KMS-11 (cell line): Measurements from ENCODE around the gene NCK2.

Experiments
- H2AFZ ChIP-seq: fragments of 200-600 bp; sonication (generic); 2 replicates; pipeline ENCODE4 v1.6.1; 2016; ENCODE audit warnings: antibody characterized with exemption, mixed run types, low read depth
- H3K27ac ChIP-seq: fragments of 200-600 bp; sonication (generic); 2 replicates; pipeline ENCODE4 v1.6.1; 2016; ENCODE audit warnings: mild to moderate bottlenecking, mixed run types
- H3K27me3 ChIP-seq: fragments of 200-600 bp; sonication (generic); 2 replicates; pipeline ENCODE4 v1.6.1; 2017; ENCODE audit warnings: mild to moderate bottlenecking, low read depth, mixed run types, moderate library complexity; ENCODE audit not compliant: insufficient read depth
- H3K36me3 ChIP-seq: fragments of 200-600 bp; sonication (generic); 2 replicates; pipeline ENCODE4 v1.6.1; 2017; ENCODE audit warnings: mild to moderate bottlenecking, mixed run types; ENCODE audit not compliant: insufficient read depth
- H3K4me1 ChIP-seq: fragments of 200-600 bp; sonication (generic); 2 replicates; pipeline ENCODE4 v1.6.1; 2016; ENCODE audit warnings: mild to moderate bottlenecking, low read depth, mixed run types; ENCODE audit not compliant: poor library complexity, severe bottlenecking
- H3K4me2 ChIP-seq: fragments of 200-600 bp; sonication (generic); 2 replicates; pipeline ENCODE4 v1.7.0; 2016; ENCODE audit warnings: mild to moderate bottlenecking, mixed run types
- H3K4me3 ChIP-seq: fragments of 200-600 bp; sonication (generic); IDR thresholded peaks from 2 replicates; pipeline ENCODE4 v1.6.1; 2017; ENCODE audit warnings: low read depth, low read length, mixed read lengths; ENCODE audit not compliant: insufficient read depth
- H3K79me2 ChIP-seq: fragments of 200-600 bp; sonication (generic); 2 replicates; pipeline ENCODE4 v1.6.1; 2016; ENCODE audit warnings: low read depth, mixed run types; ENCODE audit not compliant: insufficient read depth
- H3K9ac ChIP-seq: fragments of 200-600 bp; sonication (generic); 2 replicates; pipeline ENCODE4 v1.6.1; 2016; ENCODE audit warnings: mild to moderate bottlenecking, mixed run types
- H4K20me1 ChIP-seq: fragments of 200-600 bp; sonication (generic); 2 replicates; pipeline ENCODE4 v1.6.1; 2016; ENCODE audit warnings: mild to moderate bottlenecking, mixed run types; ENCODE audit not compliant: insufficient read depth
- TF ChIP-seq, protein P1 (sequence below): fragments of 200-600 bp; sonication (generic); conservative IDR thresholded peaks from 2 replicates; pipeline ENCODE4 v1.6.1; 2017; ENCODE audit warnings: low read depth, mild to moderate bottlenecking, antibody characterized with exemption, low read length, moderate library complexity, mixed read lengths

The NCK2 gene

DNA sequence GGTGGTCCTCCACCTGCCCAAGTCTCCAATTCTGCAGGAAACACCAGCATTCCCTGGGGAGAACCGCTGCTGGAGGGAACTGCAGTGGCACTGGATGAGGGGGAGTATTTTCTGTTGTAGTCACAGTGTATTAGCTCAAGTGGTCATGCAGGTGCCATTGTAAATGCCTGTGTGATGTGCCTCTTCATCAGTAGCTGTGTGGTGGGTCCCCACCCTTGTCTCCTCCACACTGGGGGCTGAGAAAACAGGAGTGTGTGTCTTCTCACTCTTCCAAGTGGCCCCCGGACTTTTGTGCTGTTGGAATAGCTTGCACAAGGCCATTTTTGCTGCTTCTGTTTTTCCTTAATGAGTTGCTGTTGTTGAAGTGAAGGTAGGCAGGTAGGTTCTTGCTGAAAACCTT is 8.7 kb downstream of the NCK2 start:
- H3K4me2 ChIP-seq, result no peak overlapping the region
- no peak overlapping the region for H3K9ac ChIP-seq
- no peak overlapping the region for H2AFZ ChIP-seq
- H4K20me1 ChIP-seq, result no peaks in the 10 kb centered on the region
- peaks cover 77% of the 10 kb centered on the region for H3K79me2 ChIP-seq
- TF ChIP-seq, protein P1, sequence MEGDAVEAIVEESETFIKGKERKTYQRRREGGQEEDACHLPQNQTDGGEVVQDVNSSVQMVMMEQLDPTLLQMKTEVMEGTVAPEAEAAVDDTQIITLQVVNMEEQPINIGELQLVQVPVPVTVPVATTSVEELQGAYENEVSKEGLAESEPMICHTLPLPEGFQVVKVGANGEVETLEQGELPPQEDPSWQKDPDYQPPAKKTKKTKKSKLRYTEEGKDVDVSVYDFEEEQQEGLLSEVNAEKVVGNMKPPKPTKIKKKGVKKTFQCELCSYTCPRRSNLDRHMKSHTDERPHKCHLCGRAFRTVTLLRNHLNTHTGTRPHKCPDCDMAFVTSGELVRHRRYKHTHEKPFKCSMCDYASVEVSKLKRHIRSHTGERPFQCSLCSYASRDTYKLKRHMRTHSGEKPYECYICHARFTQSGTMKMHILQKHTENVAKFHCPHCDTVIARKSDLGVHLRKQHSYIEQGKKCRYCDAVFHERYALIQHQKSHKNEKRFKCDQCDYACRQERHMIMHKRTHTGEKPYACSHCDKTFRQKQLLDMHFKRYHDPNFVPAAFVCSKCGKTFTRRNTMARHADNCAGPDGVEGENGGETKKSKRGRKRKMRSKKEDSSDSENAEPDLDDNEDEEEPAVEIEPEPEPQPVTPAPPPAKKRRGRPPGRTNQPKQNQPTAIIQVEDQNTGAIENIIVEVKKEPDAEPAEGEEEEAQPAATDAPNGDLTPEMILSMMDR, result no peak
- no peak overlapping the region for H3K27ac ChIP-seq
- H3K4me3 ChIP-seq, result no peak overlapping the region
- H3K4me1 ChIP-seq, result peaks cover 34% of the 10 kb centered on the region
- H3K27me3 ChIP-seq, result no peaks in the 10 kb centered on the region
- H3K36me3 ChIP-seq, result no peaks in the 10 kb centered on the region

DNA sequence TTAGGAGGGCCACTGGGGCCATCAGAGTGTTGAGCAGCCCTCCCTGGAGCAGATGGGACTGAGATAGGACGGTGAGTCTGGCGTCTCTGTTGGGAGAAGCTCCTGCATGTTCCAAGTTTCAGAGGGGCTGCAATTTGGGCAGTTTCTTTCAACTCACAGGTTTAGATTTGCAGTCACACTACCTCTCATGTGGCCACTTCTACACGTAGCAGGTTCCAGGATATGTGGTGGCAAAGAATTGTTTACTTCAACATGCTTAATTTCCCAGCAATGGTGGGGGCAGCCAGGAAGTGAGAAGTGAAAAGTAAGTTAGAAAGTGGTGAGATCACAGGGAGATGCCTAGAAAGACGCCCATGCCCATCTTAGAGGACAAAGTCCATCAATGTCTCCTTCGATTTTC is 9.3 kb downstream of the NCK2 start:
- Histone ChIP-seq H3K4me1 (peaks cover 28% of the 10 kb centered on the region), H3K4me3 (no peak overlapping the region), H3K27me3 (no peaks in the 10 kb centered on the region), H3K9ac (no peak overlapping the region), H4K20me1 (no peaks in the 10 kb centered on the region), H3K79me2 (peaks cover 77% of the 10 kb centered on the region), H3K36me3 (no peaks in the 10 kb centered on the region), H3K4me2 (no peak overlapping the region), H2AFZ (no peak overlapping the region), H3K27ac (no peak overlapping the region)
- TF ChIP-seq, protein P1, result no peak

DNA sequence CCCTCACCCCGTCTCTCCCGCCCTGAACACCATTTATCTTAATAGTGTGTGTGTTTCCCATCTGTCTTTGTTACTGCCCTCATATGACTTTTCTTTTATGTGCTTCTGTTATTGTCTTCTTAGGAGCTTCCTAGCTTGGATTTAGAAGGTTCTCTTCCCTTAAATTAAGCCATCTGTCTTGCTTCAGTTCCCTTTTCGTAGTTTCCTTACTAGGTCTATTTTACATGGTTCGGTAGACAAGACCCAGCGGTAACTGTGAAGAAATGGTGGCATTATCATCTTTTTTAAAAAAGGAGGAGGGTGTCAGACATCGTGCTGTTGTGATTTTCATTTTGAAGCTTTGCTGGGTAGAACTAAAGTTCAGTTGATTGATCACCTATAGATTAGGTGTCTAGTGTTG is 10.3 kb downstream of the NCK2 start:
- TF ChIP-seq, protein P1, result no peak
- H3K27me3 ChIP-seq, result no peaks in the 10 kb centered on the region
- no peak overlapping the region for H3K4me3 ChIP-seq
- H3K79me2 ChIP-seq, result peaks cover 75% of the 10 kb centered on the region
- H3K36me3 ChIP-seq, result no peaks in the 10 kb centered on the region
- H4K20me1 ChIP-seq, result no peaks in the 10 kb centered on the region
- H3K4me2 ChIP-seq, result no peak overlapping the region
- peaks cover 24% of the 10 kb centered on the region for H3K4me1 ChIP-seq
- no peak overlapping the region for H2AFZ ChIP-seq
- no peak overlapping the region for H3K9ac ChIP-seq
- no peak overlapping the region for H3K27ac ChIP-seq

DNA sequence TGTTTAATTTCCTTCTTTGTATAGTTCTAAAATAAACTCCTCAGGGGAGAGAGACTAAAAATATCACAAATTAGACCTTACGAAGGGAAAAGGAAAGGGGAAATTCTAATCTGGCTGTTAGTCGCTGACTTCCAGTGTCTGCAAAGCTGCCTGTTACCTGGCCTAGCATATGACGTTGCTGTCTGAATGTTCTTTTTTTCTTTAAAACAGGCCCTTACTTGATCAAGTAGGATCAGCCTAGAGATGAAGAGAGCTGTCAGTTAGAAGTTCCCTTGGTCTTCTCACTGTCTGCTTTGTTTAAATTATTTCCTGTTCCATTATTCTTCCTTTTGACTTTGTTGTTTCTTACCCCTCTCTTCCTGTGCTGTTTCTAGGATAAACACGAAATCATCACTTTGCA is 11.2 kb downstream of the NCK2 start:
- no peaks in the 10 kb centered on the region for H3K36me3 ChIP-seq
- H3K9ac ChIP-seq, result no peak overlapping the region
- no peaks in the 10 kb centered on the region for H3K27me3 ChIP-seq
- peaks cover 20% of the 10 kb centered on the region for H3K4me1 ChIP-seq
- H3K4me3 ChIP-seq, result no peak overlapping the region
- H3K4me2 ChIP-seq, result no peak overlapping the region
- H3K27ac ChIP-seq, result no peak overlapping the region
- TF ChIP-seq, protein P1, result no peak
- no peak overlapping the region for H2AFZ ChIP-seq
- no peaks in the 10 kb centered on the region for H4K20me1 ChIP-seq
- H3K79me2 ChIP-seq, result peaks cover 75% of the 10 kb centered on the region
